Parathyroid adenoma (tissue), 2 donors: ENCODE results near the gene VSIG10.
"Not testable (repeated sequence)": the region's sequence is repeated elsewhere in the genome, so short reads cannot be mapped to it uniquely, and the experiment has no call there.

Experiments used
- H2AFZ ChIP-seq: fragments of 300-600 bp; sonication (generic); one replicate; pipeline ENCODE4 v1.7.0; 2017; ENCODE audit warnings: antibody characterized with exemption, mild to moderate bottlenecking
- H3K27ac ChIP-seq: fragments of 300-600 bp; sonication (generic); one replicate; pipeline ENCODE4 v1.7.0; 2017
- H3K27me3 ChIP-seq: fragments of 300-600 bp; sonication (generic); one replicate; pipeline ENCODE4 v1.7.0; 2017; ENCODE audit warnings: low read length; ENCODE audit not compliant: control insufficient read depth, insufficient read depth
- H3K36me3 ChIP-seq: fragments of 300-600 bp; sonication (generic); one replicate; pipeline ENCODE4 v1.7.0; 2017; ENCODE audit warnings: low read length; ENCODE audit not compliant: control insufficient read depth, insufficient read depth
- H3K4me1 ChIP-seq: fragments of 300-600 bp; sonication (generic); one replicate; pipeline ENCODE4 v1.7.0; 2017; ENCODE audit warnings: control low read depth
- H3K4me2 ChIP-seq: fragments of 300-600 bp; sonication (generic); one replicate; pipeline ENCODE4 v1.7.0; 2017; ENCODE audit warnings: low read length
- H3K4me3 ChIP-seq: fragments of 300-600 bp; sonication (generic); one replicate; pipeline ENCODE4 v1.7.0; 2017; ENCODE audit warnings: low read depth, low read length
- H3K79me2 ChIP-seq: fragments of 300-600 bp; sonication (generic); one replicate; pipeline ENCODE4 v1.7.0; 2017; ENCODE audit warnings: control low read depth
- H3K9ac ChIP-seq: fragments of 300-600 bp; sonication (generic); one replicate; pipeline ENCODE4 v1.7.0; 2017; ENCODE audit warnings: mild to moderate bottlenecking
- H3K9me3 ChIP-seq: fragments of 300-600 bp; sonication (generic); one replicate; pipeline ENCODE4 v1.7.0; 2017; ENCODE audit warnings: low read length; ENCODE audit not compliant: control insufficient read depth
- TF ChIP-seq, protein P1 (sequence below): fragments of 300-600 bp; sonication (generic); IDR thresholded peaks from one replicate; pipeline ENCODE4 v1.7.0; 2017; ENCODE audit warnings: antibody characterized with exemption, mild to moderate bottlenecking
- donor health status: primary hyperparathyroidism.

VSIG10 gene

DNA sequence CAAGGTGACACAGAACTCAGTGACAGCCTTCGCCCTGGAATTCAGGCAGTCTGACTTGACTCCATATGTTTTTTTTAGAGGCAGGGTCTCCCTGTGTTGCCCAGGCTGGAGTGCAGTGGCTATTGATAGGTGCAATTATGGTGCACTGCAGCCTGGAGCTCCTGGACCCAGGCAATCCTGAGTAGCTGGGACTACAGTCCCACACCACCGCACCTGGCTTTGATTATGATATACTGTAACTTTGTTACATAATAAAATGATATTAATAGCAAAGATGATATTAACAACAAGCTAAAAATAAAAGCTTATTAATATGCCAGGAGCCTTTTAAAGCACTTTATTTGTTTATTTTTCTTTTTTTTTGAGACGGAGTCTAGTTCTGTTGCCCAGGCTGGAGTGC, 9.8 kb downstream of the VSIG10 start:
- Histone ChIP-seq H3K4me3 (no peak overlapping the region), H3K4me1 (no peaks in the 10 kb centered on the region), H3K9me3 (no peaks in the 10 kb centered on the region), H2AFZ (no peak overlapping the region), H3K27ac (no peak overlapping the region), H3K27me3 (no peaks in the 10 kb centered on the region), H3K79me2 (peaks cover 2% of the 10 kb centered on the region), H3K9ac (no peak overlapping the region), H3K4me2 (no peak overlapping the region), H3K36me3 (no peaks in the 10 kb centered on the region)
- TF ChIP-seq, protein P1, sequence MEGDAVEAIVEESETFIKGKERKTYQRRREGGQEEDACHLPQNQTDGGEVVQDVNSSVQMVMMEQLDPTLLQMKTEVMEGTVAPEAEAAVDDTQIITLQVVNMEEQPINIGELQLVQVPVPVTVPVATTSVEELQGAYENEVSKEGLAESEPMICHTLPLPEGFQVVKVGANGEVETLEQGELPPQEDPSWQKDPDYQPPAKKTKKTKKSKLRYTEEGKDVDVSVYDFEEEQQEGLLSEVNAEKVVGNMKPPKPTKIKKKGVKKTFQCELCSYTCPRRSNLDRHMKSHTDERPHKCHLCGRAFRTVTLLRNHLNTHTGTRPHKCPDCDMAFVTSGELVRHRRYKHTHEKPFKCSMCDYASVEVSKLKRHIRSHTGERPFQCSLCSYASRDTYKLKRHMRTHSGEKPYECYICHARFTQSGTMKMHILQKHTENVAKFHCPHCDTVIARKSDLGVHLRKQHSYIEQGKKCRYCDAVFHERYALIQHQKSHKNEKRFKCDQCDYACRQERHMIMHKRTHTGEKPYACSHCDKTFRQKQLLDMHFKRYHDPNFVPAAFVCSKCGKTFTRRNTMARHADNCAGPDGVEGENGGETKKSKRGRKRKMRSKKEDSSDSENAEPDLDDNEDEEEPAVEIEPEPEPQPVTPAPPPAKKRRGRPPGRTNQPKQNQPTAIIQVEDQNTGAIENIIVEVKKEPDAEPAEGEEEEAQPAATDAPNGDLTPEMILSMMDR: no peak

DNA sequence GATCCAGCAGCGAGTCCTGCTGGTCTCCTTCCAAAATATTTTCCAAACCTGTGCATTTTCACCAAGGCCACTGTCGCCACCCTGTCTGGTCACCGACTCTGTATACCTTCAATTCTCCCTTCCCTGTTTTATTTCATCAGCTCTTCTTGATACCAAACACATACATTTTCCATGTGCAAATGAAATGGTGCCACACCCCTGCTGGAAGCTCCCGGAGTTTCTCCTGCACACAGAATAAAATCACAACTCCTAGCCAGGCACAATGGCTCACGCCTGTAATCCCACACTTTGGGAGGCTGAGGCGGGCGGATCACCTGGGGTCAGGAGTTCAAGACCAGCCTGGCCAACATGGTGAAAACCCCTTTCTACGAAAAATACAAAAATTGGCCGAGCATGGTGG, 14.0 kb downstream of the VSIG10 start:
- no peaks in the 10 kb centered on the region for H3K27me3 ChIP-seq
- H3K27ac ChIP-seq: no peak overlapping the region
- no peak overlapping the region for H3K4me2 ChIP-seq
- H3K9ac ChIP-seq: no peak overlapping the region
- H3K36me3 ChIP-seq: no peaks in the 10 kb centered on the region
- H3K79me2 ChIP-seq: no peaks in the 10 kb centered on the region
- no peaks in the 10 kb centered on the region for H3K4me1 ChIP-seq
- H2AFZ ChIP-seq: no peak overlapping the region
- TF ChIP-seq, protein P1: no peak
- H3K4me3 ChIP-seq: no peak overlapping the region
- H3K9me3 ChIP-seq: no peaks in the 10 kb centered on the region

DNA sequence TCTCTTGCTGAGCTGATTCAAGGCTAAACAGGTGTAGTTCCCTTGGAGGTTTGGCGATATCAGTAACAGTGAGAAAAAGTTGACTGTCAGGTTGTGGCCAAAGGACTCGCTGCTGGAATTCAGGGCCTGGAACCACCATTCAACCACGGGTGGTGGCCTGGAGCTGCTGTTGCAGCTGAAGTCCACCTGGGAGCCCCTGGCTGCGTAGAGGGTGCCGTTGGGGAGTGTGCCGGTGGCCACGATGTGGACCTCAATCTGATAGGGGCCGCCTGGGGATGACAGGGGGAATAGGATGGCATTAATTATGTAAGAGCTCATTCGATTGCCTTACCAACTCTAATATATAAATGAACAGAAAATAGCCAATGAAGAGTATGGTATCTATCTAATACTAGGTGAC, 21.6 kb downstream of the VSIG10 start:
- Histone ChIP-seq H2AFZ (no peak overlapping the region), H3K4me2 (no peak overlapping the region), H3K4me3 (no peak overlapping the region), H3K4me1 (no peaks in the 10 kb centered on the region), H3K27me3 (no peaks in the 10 kb centered on the region), H3K79me2 (no peaks in the 10 kb centered on the region), H3K9ac (no peak overlapping the region), H3K36me3 (no peaks in the 10 kb centered on the region), H3K9me3 (no peaks in the 10 kb centered on the region), H3K27ac (no peak overlapping the region)
- TF ChIP-seq, protein P1: no peak

DNA sequence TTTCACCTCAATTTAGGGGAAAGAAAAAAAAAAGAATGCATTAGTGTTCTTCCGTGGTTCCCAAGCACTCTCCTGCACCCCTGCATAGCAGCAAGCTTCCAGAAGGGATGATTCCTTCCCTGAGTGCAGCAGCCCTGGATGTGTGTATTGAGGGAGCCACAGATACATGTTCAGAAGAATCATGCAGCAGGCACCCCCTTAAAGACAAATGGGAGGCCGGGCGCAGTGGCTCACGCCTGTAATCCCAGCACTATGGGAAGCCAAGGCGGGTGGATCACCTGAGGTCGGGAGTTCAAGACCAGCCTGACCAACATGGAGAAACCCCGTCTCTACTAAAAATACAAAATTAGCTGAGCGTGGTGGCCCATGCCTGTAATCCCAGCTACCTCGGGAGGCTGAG, 22.3 kb downstream of the VSIG10 start:
- not testable (repeated sequence) for H3K27ac ChIP-seq, H3K36me3 ChIP-seq, H3K4me1 ChIP-seq, H3K9ac ChIP-seq, H3K4me3 ChIP-seq, H3K27me3 ChIP-seq, H3K4me2 ChIP-seq, H3K79me2 ChIP-seq, H3K9me3 ChIP-seq, H2AFZ ChIP-seq

DNA sequence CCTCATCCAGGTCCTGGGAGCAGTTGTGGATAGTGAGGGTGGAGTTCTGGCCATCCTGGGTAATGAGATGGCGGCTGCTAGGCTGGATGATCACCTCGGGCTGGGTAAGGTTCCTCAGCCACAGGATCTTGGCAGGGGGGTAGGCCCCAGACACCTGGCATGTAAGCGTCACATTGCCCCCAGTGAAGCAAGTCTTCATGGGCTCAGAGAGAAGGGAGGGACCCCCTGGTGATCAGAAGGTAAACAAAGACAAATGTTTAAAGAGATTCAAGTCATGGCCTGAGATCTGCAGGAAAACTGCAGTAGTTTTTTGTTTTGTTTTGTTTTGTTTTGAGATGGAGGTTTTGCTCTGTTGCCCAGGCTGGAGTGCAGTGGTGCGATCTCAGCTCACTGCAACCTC, 30.0 kb downstream of the VSIG10 start:
- Histone ChIP-seq H3K4me3 (no peak overlapping the region), H3K9ac (no peak overlapping the region), H3K79me2 (no peaks in the 10 kb centered on the region), H3K9me3 (no peaks in the 10 kb centered on the region), H2AFZ (no peak overlapping the region), H3K4me2 (no peak overlapping the region), H3K27ac (no peak overlapping the region), H3K27me3 (no peaks in the 10 kb centered on the region), H3K4me1 (no peaks in the 10 kb centered on the region), H3K36me3 (no peaks in the 10 kb centered on the region)
- TF ChIP-seq, protein P1: no peak
